Embryonic facial prominence (tissue), 1 donor: ENCODE measurements around the gene GLOD5.

Experiments
- DNase-seq: peaks from one replicate; pipeline ENCODE4 v3.0.0-alpha.2; 2016; ENCODE audit errors: extremely low spot score

Gene GLOD5

DNA sequence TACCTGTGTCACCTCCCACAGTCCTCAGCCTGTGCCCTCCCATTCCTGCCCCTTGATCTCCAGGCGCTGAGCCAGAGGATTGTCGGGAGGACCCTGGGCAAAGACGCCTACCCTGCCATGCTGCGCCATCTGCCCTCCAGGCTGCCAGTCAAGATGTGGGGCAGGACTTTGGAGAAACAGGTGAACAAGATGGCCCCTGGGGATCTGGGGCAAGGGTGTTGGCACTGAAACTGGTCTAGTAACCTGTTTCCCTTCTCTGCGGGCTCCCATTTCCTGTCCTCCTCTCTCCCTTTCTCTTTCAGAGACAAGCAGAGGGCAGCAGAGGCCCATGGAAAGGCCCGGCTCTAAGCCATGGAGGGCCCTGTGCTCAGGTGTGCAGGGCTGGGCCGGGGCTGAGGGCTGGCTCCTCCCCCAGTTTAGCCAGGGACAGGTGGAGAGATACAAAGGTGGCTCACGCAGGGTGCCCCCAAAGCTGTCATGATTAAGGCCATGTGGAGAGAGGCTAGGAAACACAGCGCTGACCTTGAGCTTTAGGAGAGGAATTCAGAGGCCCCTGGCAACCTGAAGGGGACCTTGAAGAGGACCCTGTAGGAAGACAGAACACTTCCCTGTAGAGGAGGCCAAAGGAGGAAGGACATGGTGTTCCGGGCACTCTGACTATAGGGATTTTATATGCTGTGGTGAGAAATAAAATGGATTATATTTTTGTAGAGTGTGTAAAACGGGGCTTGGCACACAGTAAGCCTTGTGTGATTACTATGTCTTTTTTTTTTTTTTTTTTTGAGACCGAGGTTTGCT lies at the start of gene GLOD5:
TSS of gene GLOD5 (plus strand) at position 74 of the 798 bp plus-strand sequence. CDS start at position 118, 44 bp downstream.
- DNase-seq: no peak

- no peak for DNase-seq
Measured at GRCh38 chrX:48711929-48712505, 49.5 kb upstream of the GLOD5 start.

DNA sequence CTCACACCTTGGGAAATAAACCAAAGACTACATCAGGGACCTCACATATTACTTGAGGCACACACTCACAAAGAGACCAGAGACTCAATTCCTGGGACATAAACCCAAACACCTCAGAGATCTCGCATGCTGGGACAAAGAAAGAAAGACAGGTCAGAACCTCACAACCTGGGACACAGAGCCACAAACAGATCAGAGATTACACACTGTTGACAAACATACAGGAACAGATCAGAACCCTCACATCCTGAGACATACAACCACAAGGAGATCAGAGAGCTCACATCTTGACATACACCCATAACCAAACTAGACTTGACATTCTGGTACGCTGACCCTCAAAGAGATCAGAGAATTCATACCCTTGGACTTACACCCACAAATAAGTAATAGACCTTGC lies 47.7 kb upstream of the GLOD5 start:
- no peak for DNase-seq

DNA sequence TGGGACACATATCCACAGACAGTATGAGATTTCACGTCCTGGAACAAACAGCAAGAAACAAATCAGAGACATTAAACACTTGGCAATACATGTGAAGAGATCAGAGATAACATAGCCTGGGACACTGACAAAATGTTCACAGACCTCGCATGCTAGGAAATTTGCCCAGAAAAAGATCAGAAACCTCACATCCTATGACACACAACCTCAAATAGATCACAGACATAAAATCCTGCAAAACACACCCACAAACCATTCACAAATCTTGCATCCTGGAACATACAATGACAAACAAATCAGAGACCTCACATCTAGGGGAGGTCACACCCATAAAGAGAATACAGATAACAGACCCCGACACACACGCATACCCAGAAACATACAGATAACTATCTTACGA lies 47.0 kb upstream of the GLOD5 start:
- DNase-seq: no peak

DNA sequence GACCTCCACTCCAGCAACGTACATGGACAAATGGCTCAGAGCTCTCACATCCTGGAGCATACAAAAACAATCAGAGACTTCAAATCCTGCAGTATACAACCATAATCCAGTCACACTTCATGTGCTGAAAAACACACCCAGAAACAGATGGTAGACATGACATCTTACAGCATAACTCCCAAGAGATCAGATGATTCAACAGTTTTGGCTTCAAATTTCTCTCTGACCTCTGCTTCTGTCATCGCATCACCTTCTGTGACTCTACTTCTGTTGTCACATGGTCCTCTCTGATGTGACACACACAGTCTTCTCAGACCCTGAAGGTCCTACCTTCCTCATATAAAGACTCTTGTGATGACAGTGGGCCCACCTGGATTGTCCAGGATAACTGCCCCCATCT lies 46.5 kb upstream of the GLOD5 start:
- DNase-seq: no peak

DNA sequence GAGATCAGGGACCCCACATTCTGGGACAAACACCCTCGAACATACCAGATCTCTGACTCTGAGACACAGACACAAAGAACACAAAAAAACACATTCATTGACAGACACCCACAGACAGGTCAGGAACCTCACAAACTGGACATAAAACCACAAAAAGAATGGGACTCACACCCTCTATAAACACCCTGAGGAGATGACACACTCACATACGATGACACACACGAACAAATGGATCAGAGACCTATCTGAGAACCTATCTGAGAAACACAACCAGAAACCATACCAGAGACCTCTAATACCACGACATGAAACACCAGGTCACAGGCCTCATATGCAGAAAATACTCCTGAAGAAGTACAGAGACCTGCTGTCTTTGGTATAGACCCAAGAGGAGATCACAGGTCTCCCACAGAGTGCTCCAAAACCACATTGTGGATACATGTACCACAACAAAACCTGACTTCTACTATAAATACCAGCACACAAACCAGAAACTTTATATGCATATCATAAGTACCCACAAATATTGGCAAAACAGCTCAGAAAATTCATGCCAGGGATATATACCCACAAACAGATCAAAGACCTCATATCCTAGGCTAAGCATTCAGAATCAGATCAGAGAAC lies 45.6 kb upstream of the GLOD5 start:
- DNase-seq: no peak

- DNase-seq: no peak
Measured at GRCh38 chrX:48719958-48720357, 41.6 kb upstream of the GLOD5 start.

- DNase-seq: no peak
Measured at GRCh38 chrX:48720577-48721250, 40.8 kb upstream of the GLOD5 start.

DNA sequence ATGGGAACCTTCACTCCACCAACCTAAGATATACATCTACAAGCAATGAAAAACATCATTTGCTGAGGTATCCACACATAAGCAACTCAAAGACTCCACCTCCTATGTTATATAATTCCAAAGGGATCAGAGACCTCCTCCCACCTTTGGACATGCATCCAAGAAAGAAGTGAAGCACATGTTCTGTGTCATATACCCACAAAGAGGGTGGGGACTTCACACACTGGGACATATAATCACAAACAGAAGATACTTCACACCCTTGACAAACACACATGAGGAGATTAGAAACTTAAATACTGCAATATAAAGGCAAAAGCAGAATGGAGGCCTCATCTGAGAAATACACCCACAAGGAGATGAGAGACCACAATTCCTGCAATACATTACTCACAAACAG lies 39.6 kb upstream of the GLOD5 start:
- DNase-seq: no peak

DNA sequence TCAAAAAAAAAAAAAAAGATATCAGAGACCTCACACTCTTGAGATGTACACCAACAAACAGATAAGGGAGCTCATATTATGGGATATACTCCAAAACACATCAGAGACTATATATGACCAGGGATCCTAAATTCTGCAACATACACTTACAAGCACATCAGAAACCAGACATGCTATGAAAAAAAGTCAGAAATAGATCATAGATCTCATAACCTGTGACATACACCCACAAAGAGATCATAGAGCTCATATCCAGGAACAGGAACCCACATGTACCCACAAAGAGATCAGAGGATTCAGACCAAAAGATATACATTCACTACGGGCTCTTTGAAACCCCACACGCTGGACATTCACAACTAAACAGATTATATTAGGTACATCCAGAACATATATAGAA lies 35.0 kb upstream of the GLOD5 start:
- no peak for DNase-seq

DNA sequence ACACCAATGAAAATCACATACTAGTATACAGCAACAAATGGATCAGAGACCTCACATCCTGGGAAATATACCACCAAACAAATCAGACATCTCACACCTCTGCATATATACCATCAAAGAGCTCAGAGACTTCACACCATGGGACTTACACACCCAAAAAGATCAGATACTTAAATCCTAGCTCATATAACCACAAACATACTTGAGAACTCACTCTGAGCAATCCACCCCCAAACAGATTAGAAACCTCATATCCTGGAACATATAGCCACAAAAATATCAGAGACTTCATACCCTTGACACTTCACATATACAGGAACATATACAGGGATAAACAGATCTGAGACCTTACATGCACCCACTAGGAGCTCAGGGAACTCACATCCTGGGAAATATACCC lies 32.9 kb upstream of the GLOD5 start:
- no peak for DNase-seq

DNA sequence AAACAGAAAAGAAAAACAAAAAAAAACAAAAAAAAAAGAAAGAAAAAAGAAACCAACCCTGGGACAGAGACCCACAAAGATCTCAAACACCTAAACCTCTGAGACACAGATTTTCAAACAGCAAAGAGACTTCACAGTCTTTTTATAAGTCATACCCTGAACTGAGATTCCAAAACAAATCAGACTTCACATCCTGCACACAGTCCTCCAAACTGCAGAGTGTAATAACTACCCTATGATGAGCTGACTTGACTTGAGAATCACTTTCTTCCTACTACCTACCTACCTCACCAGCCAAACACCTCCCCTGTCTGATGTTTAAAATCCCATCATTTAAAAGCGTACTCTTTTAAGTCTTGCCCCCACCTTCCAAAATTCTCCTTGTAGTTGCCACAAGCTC lies 25.2 kb upstream of the GLOD5 start:
- DNase-seq: no peak

GRCh38 chrX:48736878-48737212 lies 24.7 kb upstream of the GLOD5 start:
- DNase-seq: no peak

GRCh38 chrX:48737213-48737938 lies 24.2 kb upstream of the GLOD5 start:
- peak; percentile 93 for DNase-seq

DNA sequence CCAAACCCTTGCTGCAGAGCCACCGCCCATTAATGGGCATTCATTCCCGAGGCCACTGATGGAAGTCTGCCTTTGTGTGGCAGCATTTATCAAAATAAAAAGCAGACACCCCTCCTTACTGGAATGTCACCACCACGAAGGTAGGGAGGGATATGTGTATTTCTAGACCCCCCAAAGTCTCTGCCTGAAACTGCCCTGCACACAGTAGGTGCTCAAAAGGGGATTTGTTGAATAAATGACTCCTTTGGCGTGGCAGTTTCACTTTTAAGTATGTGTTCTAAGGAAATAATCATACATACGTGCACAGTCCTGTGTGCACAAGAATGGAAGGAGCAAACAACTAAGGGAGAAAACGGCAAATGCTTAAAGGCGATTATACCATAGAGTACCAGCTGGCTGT lies 23.6 kb upstream of the GLOD5 start:
- DNase-seq: no peak

DNA sequence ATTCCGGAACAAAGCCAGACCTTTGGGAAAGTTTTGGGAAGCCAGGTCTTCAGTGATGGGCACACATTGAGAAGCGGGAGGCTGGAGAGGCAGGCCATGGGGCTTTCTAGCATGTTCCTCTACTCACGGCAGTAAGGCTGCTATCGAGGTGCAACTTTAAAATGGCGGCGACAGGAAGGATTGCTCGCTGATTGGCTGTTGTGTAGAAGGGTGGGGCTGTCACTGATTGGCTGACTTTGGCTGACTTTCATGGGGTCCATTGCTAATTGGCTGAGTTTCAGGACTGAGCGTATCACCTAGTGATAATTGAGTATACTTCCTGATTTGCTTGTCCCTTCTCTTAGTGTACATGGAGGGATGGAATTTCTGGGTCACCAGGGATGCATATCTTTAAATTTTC lies 19.7 kb upstream of the GLOD5 start:
- DNase-seq: no peak

DNA sequence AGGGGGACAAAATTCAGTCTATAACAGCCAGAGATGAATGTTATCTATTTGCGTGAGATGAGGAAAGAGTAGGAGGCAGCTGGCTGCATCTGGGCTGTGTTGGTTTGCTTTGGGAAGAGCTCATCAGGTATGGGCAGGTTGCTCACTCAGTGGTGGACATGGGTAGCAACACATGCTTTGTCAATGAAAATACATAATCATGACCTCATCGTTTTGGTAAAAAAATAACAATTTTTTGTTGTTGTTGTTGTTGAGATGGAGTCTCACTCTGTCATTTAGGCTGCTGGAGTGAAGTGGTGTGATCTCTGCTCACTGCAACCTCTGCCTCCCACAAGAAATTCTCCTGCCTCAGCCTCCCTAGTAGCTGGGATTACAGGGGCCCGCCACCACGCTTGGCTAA lies 16.3 kb upstream of the GLOD5 start:
- no peak for DNase-seq

DNA sequence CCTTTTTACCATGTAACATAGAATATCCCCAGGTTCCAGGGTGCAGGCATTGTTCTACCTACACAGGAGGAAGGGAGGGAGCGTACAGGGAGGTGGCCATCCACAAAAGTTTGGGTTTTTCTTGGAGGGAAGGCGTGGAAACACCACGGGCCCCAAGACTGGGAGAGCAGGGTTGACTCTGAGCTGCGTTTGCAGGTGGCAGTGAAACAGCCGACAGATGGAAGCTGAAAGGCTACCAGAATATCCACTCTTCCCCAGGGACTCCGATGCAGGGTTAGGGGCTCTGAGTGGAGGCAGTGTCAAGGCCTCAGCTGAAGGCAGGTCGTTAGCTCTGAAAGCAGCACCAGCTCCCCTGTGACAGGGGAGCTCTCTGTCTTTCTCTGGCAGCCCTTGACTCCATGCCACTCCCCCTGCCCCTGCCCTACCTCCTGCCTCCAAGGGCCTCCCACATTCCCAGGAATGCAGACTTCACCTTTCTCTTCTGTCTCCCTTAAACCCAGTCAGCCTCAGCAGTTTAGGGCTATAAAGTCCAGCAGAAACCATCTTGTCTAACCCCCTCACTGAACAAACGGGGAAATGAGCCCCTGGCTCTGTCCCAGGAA lies 14.0 kb upstream of the GLOD5 start:
- DNase-seq: no peak

GRCh38 chrX:48749182-48749581 lies 12.4 kb upstream of the GLOD5 start:
- no peak for DNase-seq

- DNase-seq: no peak
Measured at GRCh38 chrX:48751343-48751742, 10.2 kb upstream of the GLOD5 start.

DNA sequence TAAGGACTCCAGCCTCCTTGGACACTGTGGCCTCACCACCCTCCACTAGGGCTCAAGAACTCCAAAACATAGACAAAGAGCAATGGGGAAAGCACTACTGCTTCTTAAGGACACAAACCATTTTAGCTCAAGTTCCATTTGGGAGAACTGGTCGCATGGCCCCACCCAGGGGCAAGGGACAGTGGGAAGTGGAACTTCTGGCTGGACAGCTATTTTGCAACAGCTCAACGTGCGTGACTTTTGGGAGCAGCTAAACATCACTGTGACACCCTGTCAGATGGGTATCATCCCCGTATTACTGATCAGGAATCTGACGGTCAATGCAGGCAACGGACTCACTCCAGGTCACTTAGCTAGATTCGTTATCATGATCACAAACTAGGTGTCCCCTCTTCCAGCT lies 9.0 kb upstream of the GLOD5 start:
- DNase-seq: no peak
